HG02610 (cell line): ENCODE data around the gene PERM1.

ENCODE experiments used
- ATAC-seq: cut with Tn5 transposase; IDR thresholded peaks from one replicate; pipeline ENCODE4 v1.9.1; 2021; ENCODE audit warnings: mild to moderate bottlenecking, moderate library complexity; ENCODE audit not compliant: unreplicated experiment

The PERM1 gene

DNA sequence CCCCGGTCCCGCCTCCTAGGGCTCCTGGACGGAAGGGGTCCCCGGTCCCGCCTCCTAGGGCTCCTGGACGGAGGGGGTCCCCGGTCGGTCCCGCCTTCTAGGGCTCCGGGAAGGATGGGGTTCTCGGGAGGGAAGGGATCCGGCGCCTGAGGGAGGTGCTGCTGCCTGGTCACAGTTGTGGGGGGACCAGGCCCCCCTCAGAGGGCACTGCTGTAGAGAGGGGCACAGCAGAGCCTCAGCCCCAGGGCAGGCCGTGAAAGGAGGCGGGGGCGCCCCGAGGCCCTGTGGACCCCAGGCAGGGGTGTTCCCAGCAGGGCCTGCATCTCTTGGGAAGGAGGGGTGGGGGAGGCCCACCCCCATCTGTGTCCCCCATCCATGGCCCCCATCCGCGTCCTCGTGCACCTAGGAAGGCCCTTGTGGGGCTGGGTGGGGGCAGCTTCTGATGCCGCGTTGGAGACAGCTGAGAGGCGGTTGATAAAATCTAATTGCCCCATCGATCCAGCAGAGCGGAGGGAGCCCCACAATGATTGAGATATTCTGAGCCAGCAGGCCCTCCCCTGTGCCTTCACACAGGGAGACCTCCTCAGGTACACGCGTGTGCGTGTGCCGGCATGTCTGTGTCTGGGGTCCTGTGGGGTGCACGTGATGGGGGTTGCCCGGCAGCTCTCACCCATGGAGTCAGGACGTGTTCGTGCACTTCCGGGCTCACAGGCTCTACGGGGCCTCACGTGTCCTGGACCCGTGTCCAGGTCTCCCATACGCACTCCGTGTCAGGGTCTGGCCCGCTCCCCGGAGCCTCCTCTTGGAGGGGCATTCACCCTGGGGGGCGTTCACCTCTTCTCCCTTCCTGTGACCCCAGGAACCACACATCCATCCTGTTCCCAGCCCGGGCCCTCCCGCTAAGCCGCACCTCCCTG is 45.3 kb downstream of the PERM1 start:
- ATAC-seq = no peak

DNA sequence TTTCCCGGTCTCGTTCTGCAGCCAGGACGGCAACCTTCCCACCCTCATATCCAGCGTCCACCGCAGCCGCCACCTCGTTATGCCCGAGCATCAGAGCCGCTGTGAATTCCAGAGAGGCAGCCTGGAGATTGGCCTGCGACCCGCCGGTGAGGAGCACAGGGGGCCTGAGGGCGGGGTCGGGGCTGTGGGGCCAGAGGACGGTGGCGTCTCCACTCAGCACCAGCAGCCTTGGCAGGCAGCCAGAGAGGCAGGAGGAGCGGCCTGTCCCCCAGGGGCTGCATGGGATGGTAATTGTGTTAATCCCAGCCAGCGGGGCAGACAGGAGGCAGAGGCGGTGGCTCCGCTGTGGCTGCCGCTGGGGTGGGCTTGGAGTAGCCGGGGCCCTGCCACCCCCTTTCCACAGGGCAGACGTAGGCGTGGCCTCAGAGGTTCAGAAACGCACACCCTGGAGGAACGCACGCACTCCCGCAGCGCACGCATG is 46.1 kb downstream of the PERM1 start:
- no peak for ATAC-seq

GRCh38 chr1:934991-935750 is 46.7 kb downstream of the PERM1 start:
- ATAC-seq = no peak

DNA sequence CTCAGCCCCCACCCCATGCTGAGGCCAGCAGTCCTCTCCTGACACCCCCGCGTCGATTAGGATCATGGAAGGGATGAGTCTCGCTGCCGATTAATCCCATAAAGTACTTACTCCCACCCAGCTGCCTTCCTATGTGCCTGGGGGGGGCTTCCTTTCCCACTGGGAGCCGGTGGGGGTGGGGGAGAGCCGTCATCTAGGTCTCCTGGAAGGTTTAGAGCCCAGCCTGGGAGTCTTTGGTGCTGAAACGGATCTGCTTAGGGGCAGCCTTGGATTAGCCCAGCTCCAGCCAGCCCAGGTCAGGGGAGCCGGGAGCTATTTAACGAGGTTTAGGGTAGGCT is 48.3 kb downstream of the PERM1 start:
- no peak for ATAC-seq

- no peak for ATAC-seq
These were observed 48.9 kb downstream of the PERM1 start for GRCh38 chr1:932776-933602.

DNA sequence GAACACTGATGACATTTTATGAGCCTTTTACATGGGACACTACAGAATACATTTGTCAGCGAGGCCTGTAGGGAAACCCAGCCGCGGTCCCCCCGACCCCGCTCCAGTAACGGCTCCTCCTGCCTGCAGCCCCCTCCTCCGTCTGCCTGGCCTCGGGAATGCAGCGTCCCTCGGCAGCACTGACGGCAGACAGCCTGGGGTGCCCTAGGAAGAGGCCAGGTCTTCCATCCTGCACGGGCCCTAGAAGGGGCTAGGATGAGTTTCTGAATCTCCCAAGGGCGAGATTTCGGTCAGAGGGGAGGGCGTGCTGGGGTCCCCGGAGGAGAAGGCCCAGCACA is 49.8 kb downstream of the PERM1 start:
- ATAC-seq = no peak

DNA sequence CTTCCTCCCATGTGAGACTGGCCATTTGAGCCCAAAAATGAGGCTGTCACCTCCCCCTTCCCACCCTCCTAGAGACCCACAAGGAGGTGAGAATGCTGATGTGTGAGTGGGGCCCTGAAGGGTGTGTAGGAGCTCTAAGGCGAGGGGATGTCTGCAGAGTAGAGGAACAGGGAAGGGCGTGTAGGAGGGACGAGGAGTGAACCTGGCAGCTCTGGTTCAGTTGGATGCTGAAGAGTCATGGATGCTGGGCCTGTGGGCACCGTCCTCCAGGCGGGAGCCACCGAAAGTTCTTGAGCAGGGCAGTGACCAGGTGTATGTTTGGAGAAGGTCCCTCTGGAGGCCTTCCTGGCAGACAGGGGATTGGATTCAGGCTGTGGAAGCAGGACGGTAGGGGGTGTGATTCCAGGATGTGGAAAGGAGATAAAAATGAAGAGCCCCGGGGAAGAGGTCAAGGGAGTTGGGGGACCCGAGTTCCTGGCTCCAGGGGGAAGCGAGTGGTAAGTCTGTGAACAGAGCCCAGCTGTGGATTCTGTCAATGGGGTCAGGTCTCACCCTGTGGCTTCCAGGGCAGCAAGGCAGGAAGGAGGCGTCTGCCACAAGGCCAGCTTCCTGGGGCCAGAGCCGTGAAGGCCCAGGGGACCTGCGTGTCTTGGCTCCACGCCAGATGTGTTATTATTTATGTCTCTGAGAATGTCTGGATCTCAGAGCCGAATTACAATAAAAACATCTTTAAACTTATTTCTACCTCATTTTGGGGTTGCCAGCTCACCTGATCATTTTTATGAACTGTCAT is 50.3 kb downstream of the PERM1 start:
- ATAC-seq = no peak

DNA sequence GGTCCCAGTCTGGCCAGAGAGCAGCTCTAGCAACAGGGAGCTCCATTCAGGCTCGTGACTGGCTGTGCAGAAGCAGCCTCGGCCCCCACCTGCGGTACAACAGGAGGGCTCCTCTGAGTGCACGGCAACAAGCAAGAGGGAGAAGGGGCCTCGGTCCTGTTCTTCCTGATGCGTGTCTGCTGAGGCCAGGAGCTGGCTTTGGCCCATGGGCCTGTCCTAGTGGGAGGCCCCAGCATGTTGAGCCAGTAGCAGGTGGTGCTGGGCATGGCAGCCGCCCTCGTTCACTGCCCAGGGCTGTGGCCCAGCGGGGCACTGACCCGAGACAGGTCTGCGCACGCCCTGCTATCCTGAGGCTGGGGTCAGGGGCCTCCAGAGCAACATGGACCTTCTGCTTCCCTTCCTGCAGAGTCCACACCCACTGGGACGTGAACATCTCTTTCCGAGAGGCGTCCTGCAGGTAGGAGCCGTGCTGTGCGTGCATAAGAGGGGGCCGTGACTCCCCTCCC is 51.2 kb downstream of the PERM1 start:
- ATAC-seq = no peak

- no peak for ATAC-seq
These were observed 51.9 kb downstream of the PERM1 start for GRCh38 chr1:929712-930632.

DNA sequence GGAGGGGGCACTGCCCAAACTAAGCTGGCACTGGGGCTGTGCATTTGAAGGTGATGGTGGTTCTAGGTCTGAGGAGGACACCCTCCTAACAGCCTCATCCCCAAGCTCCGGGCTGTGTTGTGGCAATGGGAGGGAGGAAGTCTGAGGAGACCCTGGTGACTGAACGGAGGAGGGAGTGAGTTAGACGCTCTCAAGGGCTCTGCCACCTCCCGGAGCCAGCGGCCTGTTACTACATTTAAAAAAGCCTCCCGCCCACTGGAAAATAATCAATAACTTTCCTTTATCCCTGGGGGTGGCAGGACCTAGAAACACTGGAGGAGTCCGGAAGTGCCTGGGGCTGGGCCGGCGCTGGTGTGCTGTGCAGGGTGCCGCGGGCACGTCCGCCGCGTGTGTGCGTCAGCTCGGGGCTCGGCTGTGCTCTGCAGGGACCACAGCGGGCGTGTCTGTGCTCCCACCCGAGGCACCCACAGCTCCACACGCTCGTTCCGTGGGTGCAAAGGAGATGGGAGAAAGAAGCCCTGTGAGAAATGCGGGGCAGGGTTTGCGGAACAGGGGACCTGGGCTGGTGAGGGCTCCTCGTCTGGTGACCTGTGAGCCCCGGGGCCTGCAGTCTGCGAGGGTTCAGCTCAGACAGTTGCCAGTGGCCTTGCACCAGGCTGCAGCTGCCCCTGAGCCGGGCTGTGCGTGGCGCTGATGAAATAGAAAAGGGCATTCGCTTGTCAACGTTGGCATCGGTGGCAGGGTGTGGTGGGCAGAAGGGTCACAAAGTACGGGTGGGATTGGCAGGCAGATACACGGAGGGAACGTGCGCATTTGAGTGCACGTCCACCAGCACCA is 52.9 kb downstream of the PERM1 start:
- ATAC-seq = no peak

DNA sequence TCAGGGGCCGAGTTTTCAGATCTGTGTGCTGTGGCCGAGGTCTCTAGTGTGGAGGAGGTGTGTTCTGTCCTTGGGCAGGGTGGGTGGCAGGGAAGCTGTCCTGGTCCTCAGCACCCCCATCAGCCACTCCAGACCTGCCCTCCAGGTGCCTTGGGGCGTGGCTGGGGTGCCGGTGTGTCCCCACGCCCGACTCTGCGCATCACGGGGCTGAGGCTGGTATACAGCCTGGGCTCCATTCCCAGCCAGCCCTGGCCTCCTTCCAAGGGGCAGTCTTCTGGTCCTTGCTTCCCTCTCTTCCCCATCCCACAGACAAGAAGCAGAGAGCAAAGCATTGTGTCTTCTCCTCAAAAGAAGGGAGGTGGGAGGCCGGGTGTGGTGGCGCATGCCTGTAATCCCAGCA is 54.1 kb downstream of the PERM1 start:
- no peak for ATAC-seq

GRCh38 chr1:927234-927633 is 54.7 kb downstream of the PERM1 start:
- ATAC-seq = no peak

DNA sequence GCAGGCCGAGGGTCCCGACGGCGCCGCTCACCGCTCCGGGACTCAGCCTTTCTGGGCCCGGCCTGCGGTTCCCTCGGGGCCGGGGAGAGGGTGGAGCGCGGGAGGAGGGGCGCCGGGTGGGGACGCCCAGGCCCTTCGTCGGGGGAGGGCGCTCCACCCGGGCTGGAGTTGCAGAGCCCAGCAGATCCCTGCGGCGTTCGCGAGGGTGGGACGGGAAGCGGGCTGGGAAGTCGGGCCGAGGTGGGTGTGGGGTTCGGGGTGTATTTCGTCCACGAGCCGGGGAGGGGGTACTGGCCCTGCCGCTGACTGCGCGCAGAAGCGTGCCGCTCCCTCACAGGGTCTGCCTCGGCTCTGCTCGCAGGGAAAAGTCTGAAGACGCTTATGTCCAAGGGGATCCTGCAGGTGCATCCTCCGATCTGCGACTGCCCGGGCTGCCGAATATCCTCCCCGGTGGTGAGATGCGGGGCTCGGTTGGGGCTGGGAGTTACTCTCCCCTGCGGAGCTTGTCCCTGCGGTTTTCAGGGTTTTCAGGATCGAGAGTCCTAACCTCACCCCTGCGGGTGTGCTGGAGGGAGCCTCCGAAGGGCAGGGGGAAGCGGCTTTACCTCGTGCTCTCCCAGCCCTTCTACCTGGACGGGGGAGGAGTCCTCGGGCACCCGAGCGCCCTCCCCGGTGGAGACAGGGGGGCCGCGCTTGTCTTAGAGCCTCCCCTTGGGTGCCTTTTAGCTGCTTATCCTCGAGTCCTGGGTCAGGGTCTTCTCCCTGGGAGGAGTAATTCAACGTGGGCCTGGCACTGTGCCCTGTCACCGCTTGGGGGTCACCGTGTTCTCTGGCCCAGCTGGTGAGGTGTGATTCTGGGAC is 56.1 kb downstream of the PERM1 start:
- no peak for ATAC-seq
